Skeletal muscle satellite cell (primary cell): ENCODE results near the gene B9D1.

Source experiments
- H3K27me3 ChIP-seq: 2 replicates; pipeline ENCODE4 v1.7.0; 2013; ENCODE audit warnings: low read length; ENCODE audit not compliant: control insufficient read depth, insufficient read depth
- H3K36me3 ChIP-seq: 2 replicates; pipeline ENCODE4 v1.7.0; 2013; ENCODE audit warnings: mild to moderate bottlenecking, control low read depth, low read length; ENCODE audit not compliant: insufficient read depth
- H3K4me1 ChIP-seq: 2 replicates; pipeline ENCODE4 v1.7.0; 2013; ENCODE audit warnings: low read length; ENCODE audit not compliant: control insufficient read depth, insufficient read depth
- H3K4me2 ChIP-seq: 2 replicates; pipeline ENCODE4 v1.7.0; 2013; ENCODE audit warnings: mild to moderate bottlenecking, low read length
- H3K4me3 ChIP-seq: 2 replicates; pipeline ENCODE4 v1.7.0; 2013; ENCODE audit warnings: low read length
- H3K9ac ChIP-seq: 2 replicates; pipeline ENCODE4 v1.7.0; 2013; ENCODE audit warnings: mild to moderate bottlenecking, low read depth, low read length, moderate library complexity
- H3K9me3 ChIP-seq: replicated peaks from 2 replicates; pipeline ENCODE4 v1.7.0; 2013; ENCODE audit warnings: mild to moderate bottlenecking, control low read depth, low read length

Gene B9D1

DNA sequence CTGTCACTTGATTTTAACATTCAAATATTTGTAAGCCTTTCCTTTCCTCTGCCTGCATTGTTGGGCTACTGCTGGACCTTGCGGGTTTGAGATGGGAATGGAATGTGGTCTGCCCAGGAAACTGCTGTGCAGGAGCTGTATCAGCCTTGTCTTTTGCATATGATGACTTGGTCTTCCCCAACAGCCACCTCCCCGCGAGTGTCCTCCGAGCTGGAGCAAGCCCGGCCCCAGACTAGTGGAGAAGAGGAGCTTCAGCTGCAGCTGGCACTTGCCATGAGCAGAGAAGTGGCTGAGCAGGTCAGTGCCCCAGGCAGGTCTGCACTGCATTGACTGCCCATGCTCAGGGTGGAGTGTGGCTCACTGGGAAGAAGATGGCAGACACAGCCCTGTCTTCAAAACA lies 52.8 kb downstream of the B9D1 start:
- Histone ChIP-seq H3K4me3 (no peak overlapping the region), H3K36me3 (peaks cover 45% of the 10 kb centered on the region), H3K4me2 (no peak overlapping the region), H3K27me3 (no peaks in the 10 kb centered on the region), H3K9ac (no peak overlapping the region), H3K4me1 (peaks cover 15% of the 10 kb centered on the region), H3K9me3 (no peaks in the 10 kb centered on the region)

DNA sequence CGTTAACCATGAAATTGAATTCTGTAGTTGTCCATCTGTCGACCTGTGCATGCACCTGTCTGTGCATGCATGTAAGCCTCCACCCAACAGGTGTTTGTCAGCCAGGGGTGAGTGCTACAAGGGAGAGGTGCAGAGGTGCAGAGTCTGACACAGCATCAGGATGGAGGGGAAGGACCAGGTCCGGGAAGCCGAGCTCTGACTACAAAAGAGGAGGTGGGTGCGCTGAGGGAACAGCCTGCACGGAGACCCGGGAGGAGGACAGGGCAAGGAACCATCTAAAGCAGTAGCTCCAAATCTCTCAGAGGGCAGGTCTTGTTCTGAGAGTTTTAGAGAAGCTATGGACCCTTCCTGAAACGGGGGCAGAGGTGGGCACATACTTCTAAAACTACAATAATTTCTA lies 54.1 kb downstream of the B9D1 start:
- H3K4me3 ChIP-seq = no peak overlapping the region
- no peak overlapping the region for H3K4me2 ChIP-seq
- H3K4me1 ChIP-seq = peaks cover 22% of the 10 kb centered on the region
- no peak overlapping the region for H3K9ac ChIP-seq
- H3K36me3 ChIP-seq = peaks cover 38% of the 10 kb centered on the region
- H3K27me3 ChIP-seq = no peaks in the 10 kb centered on the region
- H3K9me3 ChIP-seq = no peaks in the 10 kb centered on the region

DNA sequence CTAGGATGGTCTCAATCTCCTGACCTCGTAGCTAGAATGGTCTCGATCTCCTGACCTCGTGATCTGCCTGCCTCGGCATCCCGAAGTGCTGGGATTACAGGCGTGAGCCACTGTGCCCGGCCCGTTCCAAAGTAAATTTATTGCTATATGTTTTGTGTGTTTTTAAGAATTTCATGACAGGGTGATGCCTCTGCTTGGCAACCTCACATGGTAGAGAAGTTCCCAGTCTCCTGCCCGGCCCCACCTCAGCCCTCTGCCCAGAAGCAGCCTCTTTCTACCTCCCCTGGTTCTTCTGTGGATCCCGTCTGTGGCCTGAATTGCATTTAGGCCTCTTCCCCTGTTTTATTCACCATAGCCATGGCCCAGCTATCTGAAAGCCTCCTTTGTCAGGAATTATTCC lies 55.0 kb downstream of the B9D1 start:
- Histone ChIP-seq H3K9ac (no peak overlapping the region), H3K4me1 (peaks cover 30% of the 10 kb centered on the region), H3K4me3 (no peak overlapping the region), H3K36me3 (peaks cover 30% of the 10 kb centered on the region), H3K27me3 (no peaks in the 10 kb centered on the region), H3K4me2 (no peak overlapping the region), H3K9me3 (no peaks in the 10 kb centered on the region)

GRCh38 chr17:19306160-19307111 lies 56.1 kb downstream of the B9D1 start:
- H3K4me3 ChIP-seq = no peak overlapping the region
- H3K36me3 ChIP-seq = peaks cover 22% of the 10 kb centered on the region
- peaks cover 26% of the 10 kb centered on the region for H3K4me1 ChIP-seq
- no peaks in the 10 kb centered on the region for H3K27me3 ChIP-seq
- no peaks in the 10 kb centered on the region for H3K9me3 ChIP-seq
- no peak overlapping the region for H3K9ac ChIP-seq
- H3K4me2 ChIP-seq = no peak overlapping the region

- Histone ChIP-seq H3K4me2 (no peak overlapping the region), H3K36me3 (peaks cover 22% of the 10 kb centered on the region), H3K4me3 (no peak overlapping the region), H3K4me1 (peaks cover 23% of the 10 kb centered on the region), H3K9ac (no peak overlapping the region), H3K27me3 (no peaks in the 10 kb centered on the region), H3K9me3 (no peaks in the 10 kb centered on the region)
Observed at GRCh38 chr17:19305761-19306159, 56.8 kb downstream of the B9D1 start.

GRCh38 chr17:19305256-19305655 lies 57.3 kb downstream of the B9D1 start:
- Histone ChIP-seq H3K4me2 (no peak overlapping the region), H3K36me3 (peaks cover 22% of the 10 kb centered on the region), H3K9ac (no peak overlapping the region), H3K27me3 (no peaks in the 10 kb centered on the region), H3K4me3 (no peak overlapping the region), H3K4me1 (peaks cover 23% of the 10 kb centered on the region), H3K9me3 (no peaks in the 10 kb centered on the region)

DNA sequence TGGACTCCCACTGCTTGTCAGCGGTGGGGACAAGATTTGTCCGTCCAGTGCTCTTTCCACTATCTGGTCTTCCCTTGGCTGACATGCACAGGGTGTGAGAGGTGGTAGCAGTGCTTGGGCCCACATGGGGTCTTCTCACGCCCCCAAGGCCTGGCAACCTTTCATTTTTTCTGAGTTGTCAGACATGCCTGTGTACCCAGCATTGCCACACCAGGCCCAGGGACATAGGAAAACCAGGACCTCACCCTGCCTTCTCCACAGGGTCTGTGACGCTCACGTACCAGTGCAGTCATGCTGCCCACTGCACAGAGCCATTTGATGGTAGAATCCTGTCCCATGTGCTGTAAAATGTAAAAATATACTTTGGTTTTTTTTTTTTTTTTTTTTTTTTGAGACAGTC lies 57.8 kb downstream of the B9D1 start:
- Histone ChIP-seq H3K9ac (no peak overlapping the region), H3K9me3 (no peaks in the 10 kb centered on the region), H3K4me3 (no peak overlapping the region), H3K4me1 (peaks cover 23% of the 10 kb centered on the region), H3K4me2 (no peak overlapping the region), H3K36me3 (peaks cover 17% of the 10 kb centered on the region), H3K27me3 (no peaks in the 10 kb centered on the region)

DNA sequence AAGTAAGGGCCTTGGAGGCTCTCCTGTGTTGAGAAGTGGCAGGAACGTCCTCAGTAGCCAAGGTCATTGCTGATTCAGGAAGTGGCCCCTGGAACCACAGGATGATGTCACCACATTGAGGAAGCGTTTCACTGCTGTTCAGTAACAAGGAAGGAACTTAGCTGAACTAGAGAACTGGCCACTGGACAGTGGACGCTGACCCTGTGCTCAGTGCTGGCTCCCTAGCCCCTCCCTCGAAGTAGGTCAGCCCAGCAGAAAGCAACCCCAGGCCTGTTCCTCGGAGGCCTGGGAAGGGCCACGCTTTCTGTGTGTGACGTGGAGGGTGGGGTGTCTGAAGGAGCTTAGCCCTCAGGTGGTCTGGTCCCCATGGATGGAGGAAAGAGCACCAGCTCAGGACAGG lies 58.3 kb downstream of the B9D1 start:
- no peaks in the 10 kb centered on the region for H3K27me3 ChIP-seq
- H3K9me3 ChIP-seq = no peaks in the 10 kb centered on the region
- H3K4me3 ChIP-seq = no peak overlapping the region
- no peak overlapping the region for H3K9ac ChIP-seq
- peaks cover 23% of the 10 kb centered on the region for H3K4me1 ChIP-seq
- H3K36me3 ChIP-seq = peaks cover 16% of the 10 kb centered on the region
- peak overlapping the region; percentile 8 for H3K4me2 ChIP-seq

DNA sequence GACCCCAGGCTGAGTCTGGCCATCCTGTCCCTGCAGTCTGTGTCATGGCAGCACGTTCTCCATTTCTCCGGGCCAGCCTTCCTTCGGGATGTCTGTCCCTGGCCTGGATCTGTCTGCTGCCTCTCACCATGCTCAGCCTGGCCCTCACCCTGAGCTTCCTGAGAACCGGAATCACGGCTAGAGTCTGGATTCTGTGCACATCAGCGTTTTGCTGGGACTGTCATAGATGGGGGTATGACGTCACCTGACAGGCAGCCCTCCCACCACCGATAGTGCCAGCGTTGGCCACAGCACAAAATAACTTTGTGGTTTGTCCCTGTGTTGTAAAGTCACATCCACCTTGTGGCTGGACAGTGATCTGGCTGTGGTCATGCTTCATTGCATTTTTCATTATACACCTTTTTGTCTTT lies 59.2 kb downstream of the B9D1 start:
- H3K4me2 ChIP-seq = peak overlapping the region; percentile 13
- H3K4me1 ChIP-seq = peaks cover 23% of the 10 kb centered on the region
- no peak overlapping the region for H3K9ac ChIP-seq
- no peaks in the 10 kb centered on the region for H3K9me3 ChIP-seq
- H3K36me3 ChIP-seq = peaks cover 16% of the 10 kb centered on the region
- H3K27me3 ChIP-seq = no peaks in the 10 kb centered on the region
- no peak overlapping the region for H3K4me3 ChIP-seq

- Histone ChIP-seq H3K36me3 (peaks cover 16% of the 10 kb centered on the region), H3K9me3 (no peaks in the 10 kb centered on the region), H3K4me1 (peaks cover 23% of the 10 kb centered on the region), H3K4me2 (peak overlapping the region; percentile 13), H3K27me3 (no peaks in the 10 kb centered on the region), H3K9ac (no peak overlapping the region), H3K4me3 (no peak overlapping the region)
Observed at GRCh38 chr17:19302791-19303331, 59.7 kb downstream of the B9D1 start.

DNA sequence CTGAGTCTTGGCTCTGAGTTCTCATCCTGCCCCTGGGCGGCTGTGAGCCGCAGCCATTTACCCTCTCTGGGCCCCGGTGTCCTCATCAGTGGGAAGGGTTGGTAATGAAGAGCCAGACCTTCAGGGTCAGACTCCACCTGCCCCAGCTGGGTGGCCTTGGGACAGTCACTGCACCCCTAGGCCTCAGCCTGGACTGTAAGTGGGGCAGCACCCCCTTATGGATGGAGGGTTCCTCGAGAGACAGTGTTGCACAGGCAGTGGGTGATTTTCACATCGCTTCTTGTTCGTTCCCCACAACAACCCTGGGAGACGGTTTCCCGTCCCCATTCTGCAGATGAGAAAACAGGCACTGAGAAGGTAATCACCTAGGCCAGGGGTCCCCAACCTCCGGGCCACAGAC lies 60.5 kb downstream of the B9D1 start:
- Histone ChIP-seq H3K36me3 (peaks cover 16% of the 10 kb centered on the region), H3K4me1 (peaks cover 23% of the 10 kb centered on the region), H3K27me3 (no peaks in the 10 kb centered on the region), H3K4me2 (no peak overlapping the region), H3K4me3 (no peak overlapping the region), H3K9ac (no peak overlapping the region), H3K9me3 (no peaks in the 10 kb centered on the region)
